Measurements from ENCODE around the gene VGLL4. TPM values are rescaled to one million over a fixed set of nuclear protein-coding genes. Genes with fewer than 3 reads are reported as not detected.
"Not testable (repeated sequence)": the region's sequence is repeated elsewhere in the genome, so short reads cannot be mapped to it uniquely, and the experiment has no call there.

VGLL4 gene
- total RNA-seq, 4 donors from 2014 or later, result 66.8 to 86.5 (median 75.9) TPM

- H3K27me3 ChIP-seq, result no peaks in the 10 kb centered on the region
- DNase-seq (ENCODE audit: low spot score in 2 of 2), result no peak
- no peaks in the 10 kb centered on the region for H3K9me3 ChIP-seq
- peaks cover 10% of the 10 kb centered on the region for H3K36me3 ChIP-seq
- no peak overlapping the region for H3K27ac ChIP-seq
- H3K4me3 ChIP-seq, result no peak overlapping the region
- H3K4me1 ChIP-seq, result peaks cover 39% of the 10 kb centered on the region
- WGBS, result 87% methylated on average over 10 of the region's 10 CpGs
- no peak for TF ChIP-seq POLR2AphosphoS5 (IDR thresholded peaks at IDR 0.05)
- TF ChIP-seq, protein P1, sequence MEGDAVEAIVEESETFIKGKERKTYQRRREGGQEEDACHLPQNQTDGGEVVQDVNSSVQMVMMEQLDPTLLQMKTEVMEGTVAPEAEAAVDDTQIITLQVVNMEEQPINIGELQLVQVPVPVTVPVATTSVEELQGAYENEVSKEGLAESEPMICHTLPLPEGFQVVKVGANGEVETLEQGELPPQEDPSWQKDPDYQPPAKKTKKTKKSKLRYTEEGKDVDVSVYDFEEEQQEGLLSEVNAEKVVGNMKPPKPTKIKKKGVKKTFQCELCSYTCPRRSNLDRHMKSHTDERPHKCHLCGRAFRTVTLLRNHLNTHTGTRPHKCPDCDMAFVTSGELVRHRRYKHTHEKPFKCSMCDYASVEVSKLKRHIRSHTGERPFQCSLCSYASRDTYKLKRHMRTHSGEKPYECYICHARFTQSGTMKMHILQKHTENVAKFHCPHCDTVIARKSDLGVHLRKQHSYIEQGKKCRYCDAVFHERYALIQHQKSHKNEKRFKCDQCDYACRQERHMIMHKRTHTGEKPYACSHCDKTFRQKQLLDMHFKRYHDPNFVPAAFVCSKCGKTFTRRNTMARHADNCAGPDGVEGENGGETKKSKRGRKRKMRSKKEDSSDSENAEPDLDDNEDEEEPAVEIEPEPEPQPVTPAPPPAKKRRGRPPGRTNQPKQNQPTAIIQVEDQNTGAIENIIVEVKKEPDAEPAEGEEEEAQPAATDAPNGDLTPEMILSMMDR (IDR thresholded peaks at IDR 0.05), result no peak
- TF ChIP-seq POLR2A (IDR thresholded peaks at IDR 0.05), result no peak
- no peak for TF ChIP-seq EP300 (IDR thresholded peaks at IDR 0.05)
Measured at GRCh38 chr3:11575677-11576076, 68.0 kb downstream of the VGLL4 start.

GRCh38 chr3:11574981-11575669 lies 68.6 kb downstream of the VGLL4 start:
- 68% methylated on average over 18 of the region's 20 CpGs for WGBS
- no peak for TF ChIP-seq POLR2A (IDR thresholded peaks at IDR 0.05)
- no peak for TF ChIP-seq EP300 (IDR thresholded peaks at IDR 0.05)
- no peak for TF ChIP-seq POLR2AphosphoS5 (IDR thresholded peaks at IDR 0.05)
- TF ChIP-seq, protein P1 (IDR thresholded peaks at IDR 0.05), result no peak
- Histone ChIP-seq H3K27me3 (no peaks in the 10 kb centered on the region), H3K4me1 (peaks cover 39% of the 10 kb centered on the region), H3K36me3 (peaks cover 10% of the 10 kb centered on the region), H3K27ac (no peak overlapping the region), H3K9me3 (no peaks in the 10 kb centered on the region), H3K4me3 (no peak overlapping the region)
- DNase-seq (ENCODE audit: low spot score in 2 of 2), result no peak

DNA sequence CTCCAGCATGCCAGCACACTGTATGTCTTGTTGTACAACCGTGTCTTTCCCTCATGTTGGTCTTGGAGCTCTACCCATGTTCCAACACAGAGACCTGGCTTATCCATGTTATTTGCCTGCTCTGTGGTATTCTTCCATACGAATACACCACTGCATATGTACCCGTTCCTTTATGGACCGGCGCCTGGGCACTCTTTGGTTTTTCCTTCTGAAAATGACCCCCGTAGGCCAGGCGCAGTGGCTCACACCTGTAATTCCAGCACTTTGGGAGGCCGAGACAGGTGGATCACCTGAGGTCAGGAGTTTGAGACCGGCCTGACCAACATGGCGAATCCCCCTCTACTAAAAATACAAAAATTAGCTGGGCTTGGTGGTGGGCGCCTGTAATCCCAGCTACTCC lies 71.1 kb downstream of the VGLL4 start:
- DNase-seq (ENCODE audit: low spot score in 2 of 2), result peak; percentile 35 to 69
- H3K4me1 ChIP-seq, result peaks cover 55% of the 10 kb centered on the region
- H3K36me3 ChIP-seq, H3K27me3 ChIP-seq, H3K27ac ChIP-seq, H3K4me3 ChIP-seq, H3K9me3 ChIP-seq: not testable (repeated sequence)
- WGBS, result 97% methylated on average over 11 of the region's 11 CpGs

DNA sequence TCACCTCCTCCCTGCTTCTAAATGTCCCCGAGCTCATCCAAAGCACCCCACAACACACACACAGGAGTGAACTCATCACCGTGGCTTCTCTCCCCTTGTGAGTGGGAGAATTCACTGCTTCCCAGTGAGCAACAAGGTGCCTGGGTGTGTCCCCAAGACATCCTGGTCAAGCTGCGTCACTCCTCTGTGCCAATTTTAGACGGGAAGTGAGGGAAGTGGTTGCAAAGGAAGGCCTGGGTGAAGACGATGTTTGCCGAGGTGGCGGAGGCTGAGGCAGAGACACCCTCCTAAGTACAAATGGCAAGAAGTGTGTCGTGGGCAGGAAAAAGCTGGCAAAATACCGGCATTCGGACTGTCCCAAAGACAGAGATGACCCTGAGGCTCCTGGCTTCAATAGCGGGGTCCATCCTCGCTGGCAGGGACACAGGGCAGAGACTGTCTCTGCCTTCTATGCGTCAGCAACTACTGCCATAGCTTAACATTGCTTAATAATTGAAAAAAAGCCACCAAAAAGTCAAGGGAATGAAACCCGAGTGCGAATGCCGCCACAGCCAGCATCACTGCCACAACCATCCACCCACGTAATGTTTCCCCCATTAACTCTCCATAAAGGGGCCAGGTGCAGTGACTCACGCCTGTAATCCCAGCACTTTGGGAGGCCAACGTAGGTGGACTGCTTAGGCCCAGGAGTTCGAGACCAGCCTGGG lies 72.8 kb downstream of the VGLL4 start:
- H3K4me3 ChIP-seq, result no peak overlapping the region
- WGBS, result 78% methylated on average over 20 of the region's 20 CpGs
- H3K9me3 ChIP-seq, result no peaks in the 10 kb centered on the region
- peak overlapping the region; percentile 93 for H3K27ac ChIP-seq
- peak; percentile 71 to 79 for DNase-seq (ENCODE audit: low spot score in 2 of 2)
- H3K36me3 ChIP-seq, result peaks cover 23% of the 10 kb centered on the region
- H3K27me3 ChIP-seq, result no peaks in the 10 kb centered on the region
- H3K4me1 ChIP-seq, result peaks cover 52% of the 10 kb centered on the region
- no peak for TF ChIP-seq POLR2A (IDR thresholded peaks at IDR 0.05)
- TF ChIP-seq, protein P1 (IDR thresholded peaks at IDR 0.05), result no peak
- TF ChIP-seq EP300 (IDR thresholded peaks at IDR 0.05), result no peak
- TF ChIP-seq POLR2AphosphoS5 (IDR thresholded peaks at IDR 0.05), result no peak

GRCh38 chr3:11570251-11570650 lies 73.5 kb downstream of the VGLL4 start:
- DNase-seq (ENCODE audit: low spot score in 2 of 2), result peak; percentile 76 to 82
- no peaks in the 10 kb centered on the region for H3K27me3 ChIP-seq
- no peak overlapping the region for H3K4me3 ChIP-seq

More at GRCh38 chr3:11570251-11570650, 73.5 kb downstream of the VGLL4 start:
- peak overlapping the region; percentile 93 for H3K27ac ChIP-seq
- no peaks in the 10 kb centered on the region for H3K9me3 ChIP-seq
- peaks cover 46% of the 10 kb centered on the region for H3K4me1 ChIP-seq
- 69% methylated on average over 11 of the region's 13 CpGs for WGBS
- peaks cover 23% of the 10 kb centered on the region for H3K36me3 ChIP-seq
- TF ChIP-seq POLR2AphosphoS5 (IDR thresholded peaks at IDR 0.05) (no peak), POLR2A (IDR thresholded peaks at IDR 0.05) (no peak), EP300 (IDR thresholded peaks at IDR 0.05) (no peak)
- TF ChIP-seq, protein P1 (IDR thresholded peaks at IDR 0.05), result no peak
